NCI-H226 (cell line): ENCODE measurements around the gene OOSP4B.
"Not testable (repeated sequence)": the region's sequence is repeated elsewhere in the genome, so short reads cannot be mapped to it uniquely, and the experiment has no call there.

ENCODE experiments used
- DNase-seq: peaks from one replicate; pipeline ENCODE4 v3.0.0-alpha.2; 2015

Gene OOSP4B

DNA sequence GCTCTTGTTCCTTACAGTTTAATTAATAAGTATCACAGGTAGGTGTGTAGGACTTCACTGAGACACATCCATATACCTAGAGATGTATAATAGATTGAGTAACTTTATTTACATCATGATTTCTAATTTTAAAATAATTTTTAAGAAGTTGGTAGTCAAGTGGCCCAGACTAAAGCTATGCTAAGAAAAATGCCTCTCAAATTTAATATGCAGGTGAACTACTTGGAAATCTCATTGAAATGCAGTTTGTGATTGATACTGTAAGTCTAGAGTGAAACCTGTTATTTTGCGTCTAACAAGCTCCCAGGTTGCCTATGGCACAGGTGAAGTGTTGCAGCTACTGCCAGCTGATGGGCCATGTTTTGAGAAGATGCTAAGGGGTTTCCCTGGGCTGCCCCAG, at the start of gene OOSP4B:
Gene OOSP4B (plus strand): TSS at position 301 of the 400 bp plus-strand sequence.
- no peak for DNase-seq

GRCh38 chr11:59967677-59968394, 49.1 kb upstream of the OOSP4B start:
- DNase-seq: no peak

DNA sequence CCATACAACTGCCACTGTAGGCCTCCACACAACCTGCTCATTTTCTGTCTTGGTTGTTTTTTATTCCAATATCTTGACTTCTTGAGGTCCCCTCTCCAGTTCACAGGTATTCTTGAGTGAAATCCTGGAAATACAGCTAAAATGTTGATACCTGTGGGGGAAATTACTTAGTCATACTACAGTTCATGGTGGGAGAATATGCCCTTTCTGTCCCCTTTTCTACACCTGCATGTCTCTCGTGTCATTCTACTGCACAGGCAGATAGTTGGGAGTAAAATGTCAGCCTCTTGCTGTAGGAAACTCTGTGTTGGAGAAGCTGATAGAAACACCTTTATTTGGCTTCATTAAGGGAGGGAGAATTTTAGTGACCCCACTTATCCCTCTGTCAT, 48.6 kb upstream of the OOSP4B start:
- DNase-seq: no peak

DNA sequence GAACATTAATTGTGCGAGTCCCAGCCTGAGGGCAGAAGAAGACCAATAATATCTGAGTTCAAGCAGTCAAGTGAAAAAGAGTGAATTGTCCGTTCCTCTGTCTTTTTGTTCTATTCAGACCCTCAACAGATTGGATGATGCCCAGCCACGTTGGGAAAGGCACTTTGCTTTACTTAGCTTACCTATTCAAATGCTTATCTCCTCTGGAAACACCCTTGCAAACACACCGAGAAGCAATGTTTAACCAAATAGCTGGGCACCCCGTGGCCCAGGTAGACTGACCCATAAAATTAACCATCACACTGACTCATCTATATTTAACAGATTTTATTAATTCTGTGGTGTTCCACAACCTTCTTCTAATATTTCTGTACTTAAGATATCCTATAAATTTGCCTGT, 43.9 kb upstream of the OOSP4B start:
- no peak for DNase-seq

GRCh38 chr11:59981106-59981770, 35.7 kb upstream of the OOSP4B start:
- no peak for DNase-seq

- not testable (repeated sequence) for DNase-seq
Observed at GRCh38 chr11:59982037-59982436, 34.9 kb upstream of the OOSP4B start.

DNA sequence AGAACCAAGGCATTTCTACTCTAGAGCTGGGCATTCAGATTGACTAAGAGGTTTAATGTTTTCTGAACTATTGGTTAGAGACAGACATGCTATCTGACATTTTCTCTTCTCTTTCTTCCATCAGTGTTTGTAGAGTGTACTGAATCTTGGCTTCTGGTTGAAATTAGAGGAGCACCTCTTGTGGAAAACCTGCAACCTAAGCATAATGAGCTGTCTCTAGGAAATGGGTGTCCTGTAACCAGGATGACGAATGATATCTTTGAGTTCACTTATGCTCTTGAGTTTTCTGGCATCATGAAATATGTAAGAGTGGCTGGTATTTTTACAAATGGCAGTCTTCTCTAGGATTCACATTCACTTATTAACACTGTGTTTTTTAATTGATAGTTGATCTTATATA, 33.8 kb upstream of the OOSP4B start:
- DNase-seq: no peak

DNA sequence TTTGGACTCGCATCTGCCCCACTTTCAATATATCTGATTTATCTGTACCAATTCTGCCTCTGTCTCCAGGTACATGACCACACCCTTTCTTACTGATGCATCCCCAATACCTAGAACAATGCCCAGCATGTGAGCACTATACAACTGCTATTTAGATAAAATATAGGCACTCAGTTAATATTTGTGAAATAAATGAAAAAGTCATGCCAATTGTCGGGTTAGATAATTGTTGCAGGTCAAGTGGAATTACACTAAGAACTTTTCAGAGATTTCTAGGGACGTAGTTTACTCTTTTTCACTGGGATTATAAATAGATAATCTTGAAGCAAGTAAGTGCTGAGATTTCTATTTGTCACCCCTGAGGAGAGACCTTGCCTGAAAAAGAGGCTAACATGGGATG, 32.6 kb upstream of the OOSP4B start:
- no peak for DNase-seq

- no peak for DNase-seq
Observed at GRCh38 chr11:59990421-59990820, 26.6 kb upstream of the OOSP4B start.

DNA sequence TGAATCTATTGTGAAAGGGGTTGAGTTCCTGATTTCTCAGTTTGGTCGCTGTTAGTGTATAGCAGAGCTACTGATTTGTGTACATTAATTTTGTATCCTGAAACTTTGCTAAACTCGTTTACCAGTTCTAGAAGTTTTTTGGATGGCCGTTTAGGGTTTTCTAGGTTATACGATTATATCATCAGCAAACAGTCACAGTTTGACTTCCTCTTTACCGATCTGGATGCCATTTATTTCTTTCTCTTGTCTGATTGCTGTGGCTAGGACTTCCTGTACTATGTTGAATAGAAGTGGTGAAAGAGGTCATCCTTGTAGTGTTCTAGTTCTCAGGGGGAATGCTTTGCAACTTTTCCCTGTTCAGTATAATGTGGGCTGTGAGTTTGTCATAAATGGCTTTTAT, 24.6 kb upstream of the OOSP4B start:
- DNase-seq: no peak

DNA sequence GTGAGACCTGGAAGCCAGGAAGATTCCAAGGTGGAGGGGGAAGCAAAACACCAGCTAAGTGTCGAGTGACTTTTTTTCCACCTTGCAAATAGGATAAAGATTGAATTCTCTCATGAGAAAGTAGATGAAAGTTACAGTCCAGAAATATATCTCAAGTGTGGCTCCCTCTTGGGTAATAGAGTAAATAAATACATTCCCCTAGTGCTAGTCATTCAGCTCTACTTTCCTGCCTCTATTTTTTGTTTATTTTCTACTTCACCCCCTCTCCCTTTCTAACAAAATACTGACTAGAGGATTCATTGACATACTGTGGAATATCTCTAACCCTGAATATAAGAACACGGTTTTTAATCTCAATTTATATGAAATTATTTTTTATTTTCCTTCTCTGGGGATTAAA, 19.2 kb upstream of the OOSP4B start:
- DNase-seq: no peak

- DNase-seq: no peak
Observed at GRCh38 chr11:59999691-60000090, 17.3 kb upstream of the OOSP4B start.

DNA sequence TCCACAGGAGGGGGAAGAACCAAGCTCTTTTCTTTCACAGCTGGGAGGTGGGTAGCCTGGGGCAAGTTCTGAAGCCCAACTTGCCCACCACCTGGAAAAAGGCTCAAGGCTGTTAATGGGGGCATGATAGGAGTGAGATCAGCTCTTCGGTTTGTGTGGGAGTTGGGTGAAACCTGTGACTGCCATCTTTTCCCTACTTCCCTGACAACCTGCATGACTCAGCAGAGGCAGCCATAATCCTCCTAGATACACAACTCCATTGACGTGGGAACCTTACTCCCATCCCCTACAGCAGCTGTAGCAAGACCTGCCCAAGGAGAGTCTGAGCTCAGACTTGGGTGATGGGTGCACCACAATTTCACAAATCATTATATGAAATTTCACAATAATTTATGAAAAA, 13.3 kb upstream of the OOSP4B start:
- DNase-seq: no peak

DNA sequence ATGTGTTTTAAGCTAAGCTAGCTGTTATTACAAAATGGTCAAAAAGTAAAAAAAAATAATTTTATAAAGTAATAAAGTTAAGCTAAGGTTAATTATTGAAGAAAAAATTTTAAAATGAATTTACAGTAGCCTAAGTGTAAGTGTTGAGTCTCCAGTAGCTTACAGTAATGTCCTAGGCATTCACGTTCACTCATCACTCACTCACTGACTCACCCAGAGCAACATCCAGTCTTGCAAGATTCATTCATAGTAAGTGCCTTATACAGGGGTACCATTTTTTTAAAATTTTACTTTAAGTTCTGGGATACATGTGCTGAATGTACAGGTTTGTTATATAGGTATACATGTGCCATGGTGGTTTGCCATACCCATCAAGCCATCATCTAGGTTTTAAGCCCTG, 11.6 kb upstream of the OOSP4B start:
- DNase-seq: peak; percentile 24

GRCh38 chr11:60018058-60018457, 1.1 kb downstream of the OOSP4B start:
- no peak for DNase-seq

DNA sequence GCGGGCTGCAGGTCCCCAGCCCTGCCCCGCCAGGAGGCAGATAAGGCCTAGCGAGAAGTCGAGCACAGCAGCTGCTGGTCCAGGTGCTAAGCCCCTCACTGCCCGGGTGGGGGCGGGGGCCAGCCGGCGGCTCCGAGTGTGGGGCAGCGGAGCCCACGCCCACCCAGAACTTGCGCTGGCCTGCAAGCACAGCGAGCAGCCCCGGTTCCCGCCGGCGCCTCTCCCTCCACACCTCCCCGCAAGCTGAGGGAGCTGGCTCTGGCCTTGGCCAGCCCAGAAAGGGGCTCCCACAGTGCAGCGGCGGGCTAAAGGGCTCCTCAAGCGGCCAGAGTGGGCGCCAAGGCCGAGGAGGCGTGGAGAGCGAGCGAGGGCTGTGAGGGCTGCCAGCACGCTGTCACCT, 3.4 kb downstream of the OOSP4B start:
- DNase-seq: not testable (repeated sequence)

DNA sequence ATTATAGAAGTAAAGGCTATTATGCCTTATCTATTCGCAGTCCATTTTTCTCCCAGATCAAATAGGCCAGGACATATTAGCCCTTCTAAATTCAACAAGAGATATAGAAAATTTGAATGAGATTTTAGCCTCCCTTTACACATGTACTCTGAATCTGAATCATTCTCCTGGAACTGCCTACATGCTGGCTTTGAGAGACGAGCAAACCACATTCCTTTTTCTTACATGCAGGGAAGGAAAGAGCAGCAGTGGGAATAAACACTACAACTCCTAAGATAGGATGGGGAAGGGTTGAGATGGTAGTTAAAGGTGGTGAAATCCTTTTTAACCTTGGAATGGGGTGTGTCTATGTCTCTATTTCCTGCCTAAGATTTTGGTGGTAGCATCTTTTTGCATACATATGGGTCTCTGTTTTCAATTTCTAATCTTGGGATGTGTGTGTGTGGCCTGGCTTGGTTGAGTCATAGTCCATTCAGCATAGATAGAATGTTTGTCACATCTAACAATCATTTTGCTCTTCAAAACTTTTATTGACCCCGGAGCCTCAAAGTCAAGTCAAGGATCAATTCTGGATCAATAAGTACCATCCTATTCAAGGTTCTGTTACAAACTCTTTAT, 12.1 kb downstream of the OOSP4B start:
- DNase-seq: no peak

- no peak for DNase-seq
Observed at GRCh38 chr11:60040109-60040508, 23.1 kb downstream of the OOSP4B start, which contains the start of gene OOSP2. OOSP2 (plus strand) TSS chr11:60040409; CDS start chr11:60040460, 51 bp downstream.

GRCh38 chr11:60050422-60050821, 33.4 kb downstream of the OOSP4B start:
- DNase-seq: not testable (repeated sequence)

DNA sequence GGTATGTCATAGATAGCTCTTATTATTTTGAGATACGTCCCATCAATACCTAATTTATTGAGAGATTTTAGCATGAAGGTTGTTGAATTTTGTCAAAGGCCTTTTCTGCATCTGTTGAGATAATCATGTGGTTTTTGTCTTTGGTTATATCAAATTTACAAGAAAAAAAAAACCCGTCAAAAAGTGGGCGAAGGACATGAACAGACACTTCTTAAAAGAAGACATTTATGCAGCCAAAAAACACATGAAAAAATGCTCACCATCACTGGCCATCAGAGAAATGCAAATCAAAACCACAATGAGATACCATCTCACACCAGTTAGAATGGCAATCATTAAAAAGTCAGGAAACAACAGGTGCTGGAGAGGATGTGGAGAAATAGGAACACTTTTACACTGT, 33.9 kb downstream of the OOSP4B start:
- not testable (repeated sequence) for DNase-seq

- no peak for DNase-seq
Observed at GRCh38 chr11:60056349-60056969, 39.5 kb downstream of the OOSP4B start, which contains the start of gene MS4A3. MS4A3 (plus strand) TSS chr11:60056665; CDS start chr11:60061161, 4,496 bp downstream.

- DNase-seq: no peak
Observed at GRCh38 chr11:60059052-60059451, 42.1 kb downstream of the OOSP4B start.

- DNase-seq: no peak
Observed at GRCh38 chr11:60059521-60060240, 42.7 kb downstream of the OOSP4B start.
